ENCODE results near the gene TMPRSS11A.

DNA sequence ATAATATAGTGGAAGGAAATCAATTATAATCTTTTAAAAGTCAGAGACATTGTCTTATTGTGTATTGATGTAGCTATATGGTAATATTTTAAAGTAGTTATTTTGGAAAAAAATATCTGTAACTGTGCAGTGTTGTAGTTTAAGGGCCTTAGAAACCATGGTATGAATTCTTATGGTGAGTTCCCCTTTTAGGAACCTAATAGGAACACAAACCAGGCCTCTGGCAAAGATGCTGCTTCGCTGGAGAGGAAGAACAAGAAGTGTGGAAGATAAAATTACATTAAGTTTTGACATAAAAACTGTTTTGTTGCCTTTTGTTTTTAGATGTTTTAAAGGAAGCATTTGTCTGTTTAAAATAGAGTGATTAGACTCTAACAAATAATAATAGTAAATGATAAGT is 68.6 kb downstream of the TMPRSS11A start:
- TF ChIP-seq, protein P1, sequence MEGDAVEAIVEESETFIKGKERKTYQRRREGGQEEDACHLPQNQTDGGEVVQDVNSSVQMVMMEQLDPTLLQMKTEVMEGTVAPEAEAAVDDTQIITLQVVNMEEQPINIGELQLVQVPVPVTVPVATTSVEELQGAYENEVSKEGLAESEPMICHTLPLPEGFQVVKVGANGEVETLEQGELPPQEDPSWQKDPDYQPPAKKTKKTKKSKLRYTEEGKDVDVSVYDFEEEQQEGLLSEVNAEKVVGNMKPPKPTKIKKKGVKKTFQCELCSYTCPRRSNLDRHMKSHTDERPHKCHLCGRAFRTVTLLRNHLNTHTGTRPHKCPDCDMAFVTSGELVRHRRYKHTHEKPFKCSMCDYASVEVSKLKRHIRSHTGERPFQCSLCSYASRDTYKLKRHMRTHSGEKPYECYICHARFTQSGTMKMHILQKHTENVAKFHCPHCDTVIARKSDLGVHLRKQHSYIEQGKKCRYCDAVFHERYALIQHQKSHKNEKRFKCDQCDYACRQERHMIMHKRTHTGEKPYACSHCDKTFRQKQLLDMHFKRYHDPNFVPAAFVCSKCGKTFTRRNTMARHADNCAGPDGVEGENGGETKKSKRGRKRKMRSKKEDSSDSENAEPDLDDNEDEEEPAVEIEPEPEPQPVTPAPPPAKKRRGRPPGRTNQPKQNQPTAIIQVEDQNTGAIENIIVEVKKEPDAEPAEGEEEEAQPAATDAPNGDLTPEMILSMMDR (conservative IDR thresholded peaks at IDR 0.05; ENCODE audit: low read length) = no peak
- TF ChIP-seq EZH2phosphoT487 (IDR thresholded peaks at IDR 0.05; ENCODE audit: borderline replicate concordance, low read depth, low read length) = no peak

Measured in OCI-LY7 (cell line).